AG10803 (cell line): ENCODE data around the gene ZNF850.
"Not testable (repeated sequence)": the region's sequence is repeated elsewhere in the genome, so short reads cannot be mapped to it uniquely, and the experiment has no call there.

Source experiments
- DNase-seq: peaks from one replicate; pipeline ENCODE4 v3.0.0; 2010; ENCODE audit warnings: low read depth
- H3K4me3 ChIP-seq: 2 replicates; pipeline ENCODE4 v1.5.1; 2011; ENCODE audit warnings: mild to moderate bottlenecking, low read length, control low read depth
- CTCF ChIP-seq: conservative IDR thresholded peaks from 2 replicates; pipeline ENCODE4 v1.5.1; 2011; ENCODE audit warnings: mild to moderate bottlenecking, low read length, control low read depth, inconsistent platforms

ZNF850 gene

GRCh38 chr19:36775768-36776167, 3.2 kb upstream of the ZNF850 start:
- no peak for TF ChIP-seq CTCF
- H3K4me3 ChIP-seq, result no peak overlapping the region
- DNase-seq, result no peak

DNA sequence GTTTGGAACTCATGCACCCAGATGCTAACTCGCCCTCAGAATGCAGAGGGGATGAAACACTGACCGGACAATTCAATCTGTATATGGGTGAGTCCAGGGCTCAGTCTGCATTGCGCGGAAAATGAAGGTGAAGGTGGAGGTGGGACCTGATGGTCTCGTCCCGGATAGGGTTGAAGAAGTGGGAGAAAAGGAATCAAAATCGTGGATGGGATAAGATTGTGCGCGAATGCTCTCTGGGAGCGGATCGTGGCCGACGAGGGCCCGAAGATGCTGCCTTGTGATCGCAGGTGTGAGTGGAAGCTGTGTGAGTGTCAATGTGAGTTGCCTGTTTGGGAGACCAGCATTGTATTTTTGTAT, 594 bp upstream of the ZNF850 start:
- no peak for DNase-seq
- TF ChIP-seq CTCF, result no peak
- peak overlapping the region; percentile 93 for H3K4me3 ChIP-seq

DNA sequence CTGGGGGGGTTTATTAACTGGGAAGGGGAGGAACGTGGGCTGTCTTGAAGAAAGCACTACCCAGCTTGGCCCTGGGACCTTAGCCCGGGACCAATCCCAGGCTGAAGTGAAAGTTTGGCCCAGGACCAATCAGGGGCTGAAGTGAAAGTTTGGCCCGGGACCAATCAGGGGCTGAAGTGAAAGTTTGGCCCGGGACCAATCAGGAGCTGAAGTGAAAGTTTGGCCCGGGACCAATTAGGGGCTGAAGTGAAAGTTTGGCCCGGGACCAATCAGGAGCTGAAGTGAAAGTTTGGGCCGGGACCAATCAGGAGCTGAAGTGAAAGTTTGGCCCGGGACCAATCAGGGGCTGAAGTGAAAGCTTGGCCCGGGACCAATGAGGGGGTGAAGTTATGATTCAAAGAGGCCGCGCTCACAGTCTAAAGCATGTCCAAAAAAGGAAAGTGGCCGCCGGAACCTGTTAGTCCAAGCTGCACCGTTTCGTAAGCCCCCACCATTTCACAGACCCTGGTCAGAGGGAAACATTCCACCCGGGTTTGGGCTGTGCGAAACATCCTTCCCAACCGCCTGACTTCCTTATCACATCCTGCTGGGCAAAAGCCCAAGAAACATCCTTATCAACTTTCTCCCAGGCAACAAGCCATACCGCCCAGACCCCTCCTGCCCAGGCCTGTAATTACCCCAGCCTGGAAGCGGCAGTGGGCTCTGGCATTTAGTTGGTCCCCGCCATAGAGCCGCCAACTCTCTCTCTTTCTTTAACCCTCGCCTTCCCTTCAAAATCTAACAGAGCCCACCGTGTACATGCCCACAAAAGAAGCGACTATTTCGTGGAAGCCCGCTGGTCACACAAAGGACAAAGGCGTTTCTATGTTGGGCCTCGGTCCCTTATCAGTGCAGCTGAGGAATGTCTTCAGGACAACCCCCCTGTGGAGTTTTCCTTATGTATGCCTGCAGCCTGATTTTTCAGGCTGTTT, 1.1 kb downstream of the ZNF850 start:
- peak overlapping the region; percentile 93 for H3K4me3 ChIP-seq
- DNase-seq, result peak; percentile 52
- no peak for TF ChIP-seq CTCF

GRCh38 chr19:36750066-36750691, 22.4 kb downstream of the ZNF850 start:
- no peak overlapping the region for H3K4me3 ChIP-seq
- no peak for DNase-seq
- TF ChIP-seq CTCF, result no peak

GRCh38 chr19:36749613-36750012, 23.0 kb downstream of the ZNF850 start:
- H3K4me3 ChIP-seq, result not testable (repeated sequence)

GRCh38 chr19:36748431-36749275, 24.0 kb downstream of the ZNF850 start:
- no peak for DNase-seq
- no peak overlapping the region for H3K4me3 ChIP-seq
- TF ChIP-seq CTCF, result no peak

More at GRCh38 chr19:36749613-36750012, 23.0 kb downstream of the ZNF850 start:
- DNase-seq, result not testable (repeated sequence)

GRCh38 chr19:36747750-36748149, 24.9 kb downstream of the ZNF850 start:
- no peak overlapping the region for H3K4me3 ChIP-seq
- no peak for DNase-seq
- no peak for TF ChIP-seq CTCF
